ENCODE measurements around the gene GABRB1.

DNA sequence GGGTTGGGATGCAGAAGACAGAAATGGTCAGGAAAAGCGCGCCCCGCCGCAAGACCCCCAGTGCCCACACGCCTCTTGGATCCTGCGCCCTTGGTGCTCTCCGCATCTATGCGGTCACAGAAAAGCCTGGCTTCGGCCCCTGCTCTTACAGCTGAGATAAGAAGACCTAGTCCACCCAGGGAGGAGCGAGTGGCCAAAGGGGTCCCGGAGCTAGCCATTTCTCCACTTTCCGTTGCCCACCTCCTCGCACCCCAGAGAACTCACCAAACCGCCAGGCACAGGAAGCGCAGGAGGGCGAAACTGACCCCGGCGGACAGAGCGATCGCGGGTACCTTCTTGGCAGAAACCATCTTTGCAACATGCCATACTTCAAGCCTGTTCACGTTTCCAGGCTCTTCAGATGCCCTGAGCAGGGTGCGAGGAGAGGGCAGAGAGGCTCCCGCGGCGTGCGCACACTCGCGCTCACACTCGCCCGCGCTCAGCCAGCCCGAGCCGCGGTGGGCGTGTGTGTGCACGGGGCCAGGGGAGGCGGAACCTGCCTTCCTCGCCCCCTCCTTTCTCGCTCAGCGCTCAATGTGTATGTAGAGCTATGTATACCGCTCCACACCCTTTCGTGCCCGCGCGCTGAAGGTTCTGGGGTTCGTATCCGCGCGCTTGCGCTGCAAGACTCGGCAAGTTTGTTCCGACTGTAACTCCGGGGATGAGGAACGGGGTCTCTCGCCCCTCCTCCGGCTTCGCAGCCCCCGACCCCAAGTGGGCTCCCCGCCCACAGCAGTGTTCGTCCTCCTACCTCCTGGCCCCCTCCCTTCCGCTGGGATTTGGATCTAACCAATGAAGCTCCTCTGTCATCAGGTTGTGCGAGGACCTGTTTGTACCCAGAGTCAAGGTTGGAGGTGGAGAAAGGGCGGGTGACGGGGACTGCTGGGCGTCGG lies 38.0 kb upstream of the GABRB1 start, which contains the start of gene GABRA4:
- TF ChIP-seq, protein P1, sequence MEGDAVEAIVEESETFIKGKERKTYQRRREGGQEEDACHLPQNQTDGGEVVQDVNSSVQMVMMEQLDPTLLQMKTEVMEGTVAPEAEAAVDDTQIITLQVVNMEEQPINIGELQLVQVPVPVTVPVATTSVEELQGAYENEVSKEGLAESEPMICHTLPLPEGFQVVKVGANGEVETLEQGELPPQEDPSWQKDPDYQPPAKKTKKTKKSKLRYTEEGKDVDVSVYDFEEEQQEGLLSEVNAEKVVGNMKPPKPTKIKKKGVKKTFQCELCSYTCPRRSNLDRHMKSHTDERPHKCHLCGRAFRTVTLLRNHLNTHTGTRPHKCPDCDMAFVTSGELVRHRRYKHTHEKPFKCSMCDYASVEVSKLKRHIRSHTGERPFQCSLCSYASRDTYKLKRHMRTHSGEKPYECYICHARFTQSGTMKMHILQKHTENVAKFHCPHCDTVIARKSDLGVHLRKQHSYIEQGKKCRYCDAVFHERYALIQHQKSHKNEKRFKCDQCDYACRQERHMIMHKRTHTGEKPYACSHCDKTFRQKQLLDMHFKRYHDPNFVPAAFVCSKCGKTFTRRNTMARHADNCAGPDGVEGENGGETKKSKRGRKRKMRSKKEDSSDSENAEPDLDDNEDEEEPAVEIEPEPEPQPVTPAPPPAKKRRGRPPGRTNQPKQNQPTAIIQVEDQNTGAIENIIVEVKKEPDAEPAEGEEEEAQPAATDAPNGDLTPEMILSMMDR (IDR thresholded peaks at IDR 0.05), result no peak
- TF ChIP-seq EP300 (IDR thresholded peaks at IDR 0.05) (no peak), POLR2A (IDR thresholded peaks at IDR 0.05) (no peak), POLR2AphosphoS5 (IDR thresholded peaks at IDR 0.05) (no peak)
